Activated T-cell treated with anti-CD3 and anti-CD28 coated beads, Interleukin-2, amount 50 U/mL, for 24 hours (primary cell): ENCODE measurements around the gene AFAP1L1.

Source experiments
- DNase-seq: peaks from one replicate; pipeline ENCODE4 v3.0.0-alpha.2; 2020
- H3K27ac Mint-ChIP-seq: 2 replicates; pipeline ENCODE4 v1.8.0; 2020; ENCODE audit warnings: mild to moderate bottlenecking, mixed read lengths
- H3K27me3 Mint-ChIP-seq: 2 replicates; pipeline ENCODE4 v1.8.0; 2020; ENCODE audit warnings: mixed read lengths
- H3K36me3 Mint-ChIP-seq: 2 replicates; pipeline ENCODE4 v1.8.0; 2020; ENCODE audit warnings: low read depth, mixed read lengths
- H3K4me1 Mint-ChIP-seq: 2 replicates; pipeline ENCODE4 v1.8.0; 2020; ENCODE audit warnings: low read depth, mixed read lengths
- H3K4me3 Mint-ChIP-seq: 2 replicates; pipeline ENCODE4 v1.8.0; 2020; ENCODE audit warnings: mild to moderate bottlenecking, moderate library complexity, mixed read lengths
- H3K9me3 Mint-ChIP-seq: 2 replicates; pipeline ENCODE4 v1.8.0; 2020; ENCODE audit warnings: mixed read lengths

AFAP1L1 gene

DNA sequence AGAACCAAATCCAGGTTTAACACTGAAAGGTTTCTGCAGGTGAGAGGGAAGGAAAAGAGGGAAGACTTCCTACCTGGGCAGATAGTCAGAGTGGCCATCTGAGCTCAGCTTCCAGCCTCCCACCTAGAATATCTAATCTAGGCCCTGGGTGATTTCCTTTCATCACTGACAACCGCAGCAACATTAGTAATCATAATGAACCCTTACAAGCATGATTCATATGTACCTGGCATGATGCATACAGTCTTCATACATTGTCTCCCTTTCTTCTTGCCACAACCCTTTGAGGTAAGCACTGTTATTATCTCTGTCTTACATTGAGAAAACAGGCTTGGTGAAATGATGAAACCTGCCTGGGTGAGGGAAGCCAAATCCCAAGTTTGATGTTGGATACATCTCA is 13.5 kb downstream of the AFAP1L1 start:
- no peak overlapping the region for H3K4me3 Mint-ChIP-seq
- no peaks in the 10 kb centered on the region for H3K36me3 Mint-ChIP-seq
- no peak for DNase-seq
- peaks cover 5% of the 10 kb centered on the region for H3K27me3 Mint-ChIP-seq
- H3K27ac Mint-ChIP-seq: no peak overlapping the region
- no peaks in the 10 kb centered on the region for H3K9me3 Mint-ChIP-seq
- peaks cover 7% of the 10 kb centered on the region for H3K4me1 Mint-ChIP-seq

DNA sequence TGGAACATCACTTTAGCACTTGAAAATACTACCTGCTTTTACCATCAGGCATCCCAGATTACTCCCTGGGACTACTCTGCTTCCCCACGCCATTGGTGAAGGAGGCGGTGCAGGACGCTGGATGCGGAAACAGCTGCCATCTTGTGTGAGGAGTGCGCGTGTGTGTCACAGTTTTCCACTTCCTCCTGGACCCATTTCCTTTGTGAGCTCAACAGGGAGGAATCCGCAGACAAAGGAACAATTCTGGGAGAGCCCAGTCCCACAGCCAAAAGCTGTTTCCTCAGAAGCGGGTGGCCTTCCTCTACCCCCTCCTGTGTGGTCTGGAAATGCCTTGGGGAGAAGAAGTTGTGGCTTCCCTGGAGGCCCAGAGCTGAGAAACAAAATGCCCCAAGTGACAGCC is 16.8 kb downstream of the AFAP1L1 start:
- Mint-ChIP-seq H3K36me3 (no peaks in the 10 kb centered on the region), H3K27ac (no peak overlapping the region), H3K27me3 (no peaks in the 10 kb centered on the region), H3K4me3 (no peak overlapping the region), H3K4me1 (peaks cover 7% of the 10 kb centered on the region), H3K9me3 (no peaks in the 10 kb centered on the region)
- no peak for DNase-seq

- Mint-ChIP-seq H3K4me3 (no peak overlapping the region), H3K27ac (no peak overlapping the region), H3K27me3 (no peaks in the 10 kb centered on the region)
These were observed 17.6 kb downstream of the AFAP1L1 start for GRCh38 chr5:149289301-149289700.

DNA sequence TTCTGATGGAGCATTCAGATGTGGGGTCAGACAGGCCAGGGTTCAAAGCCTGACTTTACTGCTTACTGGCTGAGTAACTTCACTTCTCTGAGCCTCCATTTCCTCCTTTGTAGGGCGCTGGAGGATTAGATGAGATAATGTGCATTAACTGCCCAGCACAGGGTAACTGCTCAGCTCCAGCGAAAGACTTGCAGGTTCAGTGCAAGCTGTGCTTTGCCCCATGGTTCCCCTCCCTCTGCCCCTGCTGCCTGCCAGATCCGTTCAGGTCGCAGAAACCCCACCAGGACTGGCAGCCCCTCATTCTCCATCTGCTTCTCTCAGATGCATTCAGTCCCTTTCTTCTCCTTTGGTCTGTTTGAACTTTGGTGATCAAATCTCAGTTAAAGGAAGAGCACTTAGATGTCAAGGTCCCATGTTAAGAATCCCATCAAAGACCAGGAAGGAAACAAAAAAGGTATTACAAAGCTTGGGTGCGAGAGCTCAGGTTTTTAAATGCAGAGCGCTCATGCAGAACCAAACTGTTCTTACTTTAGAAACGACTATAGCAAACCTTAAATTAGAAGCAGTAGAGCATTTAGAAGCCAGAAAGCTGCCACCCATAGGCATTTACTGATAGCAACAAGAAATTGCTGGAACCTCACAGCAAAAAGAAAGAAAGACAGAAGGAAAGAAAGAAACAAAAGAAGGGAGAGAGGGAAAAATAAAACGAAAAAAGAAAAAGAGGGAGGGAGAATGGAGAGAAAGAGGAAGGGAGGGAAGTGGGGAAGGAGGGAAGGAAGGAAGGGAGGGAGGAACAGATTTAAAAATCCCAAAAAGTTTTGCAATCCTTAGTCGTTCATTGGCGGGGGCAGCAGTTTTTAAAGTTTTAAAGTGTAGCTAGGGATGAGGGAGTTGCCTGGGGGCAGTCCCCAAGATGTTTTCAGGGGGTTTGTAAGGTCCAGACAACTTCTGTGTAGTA is 23.5 kb downstream of the AFAP1L1 start:
- peaks cover 6% of the 10 kb centered on the region for H3K27me3 Mint-ChIP-seq
- no peaks in the 10 kb centered on the region for H3K36me3 Mint-ChIP-seq
- peaks cover 45% of the 10 kb centered on the region for H3K4me1 Mint-ChIP-seq
- DNase-seq: no peak
- no peaks in the 10 kb centered on the region for H3K9me3 Mint-ChIP-seq
- H3K27ac Mint-ChIP-seq: no peak overlapping the region
- H3K4me3 Mint-ChIP-seq: no peak overlapping the region

More at GRCh38 chr5:149289301-149289700, 17.6 kb downstream of the AFAP1L1 start:
- Mint-ChIP-seq H3K9me3 (no peaks in the 10 kb centered on the region), H3K36me3 (no peaks in the 10 kb centered on the region), H3K4me1 (peaks cover 7% of the 10 kb centered on the region)
- no peak for DNase-seq

DNA sequence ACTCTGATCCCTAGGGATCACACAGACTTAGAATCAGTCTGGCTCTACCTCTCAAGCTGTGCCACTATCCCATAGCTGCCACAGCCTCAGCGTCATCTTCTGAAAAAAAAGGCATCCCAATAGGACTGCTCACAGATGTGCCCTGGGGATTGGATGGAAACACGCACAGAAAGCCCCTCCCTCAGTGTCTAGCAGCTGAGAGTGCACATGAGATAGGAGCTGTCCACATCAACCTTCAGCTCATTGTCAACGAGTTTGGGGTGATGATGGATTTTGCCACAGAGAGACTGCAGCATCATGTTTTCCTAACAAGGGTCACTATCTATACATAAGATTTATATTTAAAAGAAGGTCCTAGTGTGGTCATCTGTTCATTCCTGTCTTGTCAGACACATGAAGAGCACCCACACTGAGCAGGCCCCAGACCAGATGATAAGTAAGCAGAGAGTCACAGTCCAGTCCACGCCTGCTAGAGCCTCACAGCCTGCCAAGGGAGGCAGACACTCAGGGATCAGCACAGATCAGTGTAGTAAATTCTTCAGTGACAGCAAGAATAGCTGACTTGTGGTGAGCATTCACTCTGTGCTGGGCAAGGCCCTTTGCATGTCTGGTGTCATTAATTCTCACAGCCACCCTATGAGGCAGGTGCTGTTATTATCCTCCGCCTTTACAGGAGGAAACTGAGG is 25.8 kb downstream of the AFAP1L1 start:
- no peak for DNase-seq
- Mint-ChIP-seq H3K4me1 (peaks cover 45% of the 10 kb centered on the region), H3K9me3 (no peaks in the 10 kb centered on the region), H3K36me3 (no peaks in the 10 kb centered on the region), H3K27me3 (peaks cover 6% of the 10 kb centered on the region), H3K4me3 (no peak overlapping the region), H3K27ac (no peak overlapping the region)

DNA sequence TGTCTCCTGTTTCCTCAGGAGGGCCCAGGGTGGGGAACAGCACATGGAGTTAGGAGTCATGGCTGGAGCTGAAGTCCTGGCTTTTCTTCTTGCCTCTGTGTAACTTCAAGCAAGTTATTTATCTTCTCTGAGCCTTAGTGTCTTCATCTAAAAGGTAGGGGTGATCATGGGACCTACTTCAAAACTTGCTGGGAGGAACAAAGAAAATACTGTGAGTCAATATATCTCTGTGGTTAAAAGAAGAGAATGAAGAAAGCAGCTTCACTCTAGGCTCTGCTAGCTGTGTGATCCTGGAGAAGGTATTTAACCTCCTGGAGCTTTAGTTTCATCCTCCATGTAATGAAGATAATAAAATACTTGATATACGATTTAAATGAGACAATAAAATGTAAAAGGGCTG is 26.5 kb downstream of the AFAP1L1 start:
- Mint-ChIP-seq H3K4me3 (no peak overlapping the region), H3K9me3 (no peaks in the 10 kb centered on the region), H3K4me1 (peaks cover 45% of the 10 kb centered on the region), H3K27ac (no peak overlapping the region), H3K27me3 (peaks cover 6% of the 10 kb centered on the region), H3K36me3 (no peaks in the 10 kb centered on the region)
- DNase-seq: no peak

GRCh38 chr5:149298842-149299404 is 27.3 kb downstream of the AFAP1L1 start:
- H3K36me3 Mint-ChIP-seq: no peaks in the 10 kb centered on the region
- no peak overlapping the region for H3K4me3 Mint-ChIP-seq
- H3K9me3 Mint-ChIP-seq: no peaks in the 10 kb centered on the region
- H3K4me1 Mint-ChIP-seq: peaks cover 45% of the 10 kb centered on the region
- peak overlapping the region; percentile 13 for H3K27ac Mint-ChIP-seq
- peaks cover 6% of the 10 kb centered on the region for H3K27me3 Mint-ChIP-seq
- DNase-seq: no peak

DNA sequence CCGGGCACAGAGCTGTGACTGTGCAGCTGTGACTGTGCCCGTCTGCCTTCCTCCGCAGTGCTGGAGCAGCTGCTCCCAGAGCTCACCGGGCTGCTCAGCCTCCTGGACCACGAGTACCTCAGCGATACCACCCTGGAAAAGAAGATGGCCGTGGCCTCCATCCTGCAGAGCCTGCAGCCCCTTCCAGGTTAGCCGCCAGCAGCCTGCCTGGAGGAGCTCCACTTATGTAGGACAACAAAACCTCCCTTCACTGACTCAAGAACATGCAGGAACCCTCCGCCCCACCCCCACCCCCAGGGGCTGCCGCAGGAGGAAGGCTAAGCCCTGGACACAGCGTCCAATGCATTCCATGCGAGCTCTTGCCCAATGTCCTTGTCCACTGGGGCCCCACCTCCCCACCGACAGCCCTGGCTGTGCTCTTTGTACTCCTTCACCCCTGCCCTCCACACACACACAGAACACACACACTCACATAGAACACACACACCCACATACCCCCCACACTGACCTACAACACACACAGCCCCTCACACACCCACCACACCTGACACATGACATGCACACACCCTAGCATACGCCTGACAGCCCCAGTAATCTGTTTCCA is 27.9 kb downstream of the AFAP1L1 start:
- H3K27me3 Mint-ChIP-seq: peaks cover 6% of the 10 kb centered on the region
- DNase-seq: no peak
- H3K27ac Mint-ChIP-seq: no peak overlapping the region
- H3K36me3 Mint-ChIP-seq: no peaks in the 10 kb centered on the region
- H3K4me3 Mint-ChIP-seq: no peak overlapping the region
- H3K4me1 Mint-ChIP-seq: peaks cover 43% of the 10 kb centered on the region
- no peaks in the 10 kb centered on the region for H3K9me3 Mint-ChIP-seq

DNA sequence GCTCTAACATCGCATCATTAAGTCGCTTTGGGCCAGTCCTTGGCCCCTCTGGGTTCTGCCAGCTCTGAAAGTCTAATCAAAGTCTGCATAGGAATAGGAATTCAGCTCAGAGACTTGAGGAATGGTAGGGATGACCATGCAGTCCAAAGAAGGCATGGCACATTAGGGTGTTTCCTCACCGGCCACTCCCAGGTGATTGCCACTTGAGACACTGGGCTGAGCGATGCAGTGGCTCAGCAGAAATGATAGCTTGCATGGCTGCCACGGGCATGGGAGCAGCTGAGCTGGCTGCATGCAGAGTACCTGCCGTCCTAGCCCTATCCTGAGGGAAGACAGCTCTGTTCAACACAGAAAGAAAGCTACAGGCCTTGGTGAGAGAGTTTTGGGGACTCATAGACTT is 28.8 kb downstream of the AFAP1L1 start:
- peaks cover 6% of the 10 kb centered on the region for H3K27me3 Mint-ChIP-seq
- no peak overlapping the region for H3K4me3 Mint-ChIP-seq
- H3K9me3 Mint-ChIP-seq: no peaks in the 10 kb centered on the region
- no peak for DNase-seq
- no peaks in the 10 kb centered on the region for H3K36me3 Mint-ChIP-seq
- peaks cover 35% of the 10 kb centered on the region for H3K4me1 Mint-ChIP-seq
- H3K27ac Mint-ChIP-seq: no peak overlapping the region

GRCh38 chr5:149301049-149301743 is 29.5 kb downstream of the AFAP1L1 start:
- H3K9me3 Mint-ChIP-seq: no peaks in the 10 kb centered on the region
- H3K27me3 Mint-ChIP-seq: peaks cover 6% of the 10 kb centered on the region
- peaks cover 31% of the 10 kb centered on the region for H3K4me1 Mint-ChIP-seq
- DNase-seq: no peak
- H3K4me3 Mint-ChIP-seq: no peak overlapping the region
- no peak overlapping the region for H3K27ac Mint-ChIP-seq
- no peaks in the 10 kb centered on the region for H3K36me3 Mint-ChIP-seq

DNA sequence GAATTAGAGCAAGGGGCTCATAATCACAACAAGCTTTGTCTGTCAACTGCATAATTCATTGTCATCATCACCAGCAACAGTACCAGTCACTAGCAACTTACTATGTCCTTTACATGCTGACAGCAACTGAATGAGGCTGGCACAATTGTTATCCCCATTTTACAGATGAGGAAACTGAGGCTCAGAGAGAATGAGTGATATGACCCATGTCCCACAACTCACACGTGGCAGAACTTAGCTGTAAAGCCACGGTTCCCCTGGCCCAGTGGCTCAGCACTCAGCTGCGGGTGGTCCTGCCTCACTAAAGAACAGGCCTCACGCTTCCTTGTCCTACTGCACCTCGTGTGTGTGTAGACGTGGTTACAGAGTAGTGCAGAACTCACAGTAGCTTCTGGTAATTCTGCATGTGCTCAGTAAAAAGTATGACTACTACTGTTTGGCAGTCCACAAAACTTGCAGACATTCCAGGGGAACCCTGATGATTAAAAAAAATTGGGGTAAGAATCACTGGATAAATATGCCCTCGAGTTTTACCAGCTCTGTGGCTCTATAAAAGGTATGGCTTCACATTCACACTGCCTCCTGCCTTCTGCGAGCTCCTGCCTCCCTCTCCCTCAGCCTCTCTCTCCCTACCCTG is 30.2 kb downstream of the AFAP1L1 start:
- no peak for DNase-seq
- Mint-ChIP-seq H3K27ac (no peak overlapping the region), H3K9me3 (no peaks in the 10 kb centered on the region), H3K4me1 (peaks cover 26% of the 10 kb centered on the region), H3K4me3 (no peak overlapping the region), H3K27me3 (no peaks in the 10 kb centered on the region), H3K36me3 (no peaks in the 10 kb centered on the region)

GRCh38 chr5:149302641-149303040 is 31.0 kb downstream of the AFAP1L1 start:
- no peaks in the 10 kb centered on the region for H3K36me3 Mint-ChIP-seq
- H3K4me3 Mint-ChIP-seq: no peak overlapping the region
- H3K4me1 Mint-ChIP-seq: peaks cover 22% of the 10 kb centered on the region
- no peaks in the 10 kb centered on the region for H3K9me3 Mint-ChIP-seq
- no peak for DNase-seq
- no peak overlapping the region for H3K27ac Mint-ChIP-seq
- H3K27me3 Mint-ChIP-seq: no peaks in the 10 kb centered on the region

DNA sequence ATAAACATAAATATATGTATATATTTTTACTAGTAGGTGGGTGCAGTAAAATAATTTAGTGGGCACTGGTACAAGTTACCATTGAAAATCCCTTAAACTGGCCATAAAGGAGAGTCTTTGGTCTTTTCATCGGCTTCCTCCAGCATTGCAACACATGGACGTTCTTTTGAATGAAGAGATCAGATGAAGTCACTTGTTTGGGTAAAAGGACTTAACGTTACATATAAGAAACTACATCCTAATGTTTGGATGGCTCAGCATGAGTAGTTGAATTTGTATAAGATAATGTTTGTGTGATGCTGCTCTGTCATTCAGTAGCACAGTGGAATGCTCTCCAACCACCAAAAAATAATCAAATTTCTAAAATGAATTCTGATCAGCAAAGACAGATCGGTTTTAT is 31.6 kb downstream of the AFAP1L1 start:
- H3K9me3 Mint-ChIP-seq: no peaks in the 10 kb centered on the region
- peaks cover 17% of the 10 kb centered on the region for H3K4me1 Mint-ChIP-seq
- H3K36me3 Mint-ChIP-seq: no peaks in the 10 kb centered on the region
- no peaks in the 10 kb centered on the region for H3K27me3 Mint-ChIP-seq
- no peak for DNase-seq
- no peak overlapping the region for H3K4me3 Mint-ChIP-seq
- no peak overlapping the region for H3K27ac Mint-ChIP-seq
